ENCODE results near the gene AKT3.

DNA sequence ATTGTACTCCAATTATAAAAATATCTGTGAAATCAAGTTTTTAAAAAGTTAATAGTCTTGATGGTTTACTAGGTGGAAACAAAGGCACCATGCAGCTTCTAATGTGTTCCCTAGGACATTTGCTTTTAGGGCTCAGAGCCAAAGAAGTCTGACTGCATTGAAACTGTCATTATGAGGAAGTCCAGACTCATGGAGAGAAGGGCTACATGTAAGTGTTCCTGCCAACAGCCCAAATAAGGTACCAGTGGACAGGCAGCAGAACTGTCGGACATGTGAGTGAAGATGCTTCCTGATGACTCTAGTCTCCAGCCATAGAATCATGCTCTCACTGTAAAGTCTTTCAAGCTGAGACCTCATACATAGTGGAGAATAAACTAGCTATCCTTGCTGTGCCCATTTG is 287.6 kb downstream of the AKT3 start:
- TF ChIP-seq CTCF (conservative IDR thresholded peaks at IDR 0.05) (no peak), ZFX (IDR thresholded peaks at IDR 0.05) (no peak)

Data from C4-2B (cell line).